H9 (cell line): ENCODE measurements around the gene DGCR2. TPM values are rescaled to one million over a fixed set of nuclear protein-coding genes. Genes with fewer than 3 reads are reported as not detected.

Experiments
- DNase-seq: peaks from one replicate; pipeline ENCODE4 v3.0.0-alpha.2; 2017
- H2AFZ ChIP-seq: one replicate; pipeline ENCODE4 v1.6.1; 2013; ENCODE audit warnings: mild to moderate bottlenecking, low read length, control low read depth, moderate library complexity
- H2AK5ac ChIP-seq: 2 replicates; pipeline ENCODE4 v1.6.1; 2013; ENCODE audit warnings: low read length, control low read depth, mixed read lengths; ENCODE audit not compliant: insufficient read length
- H2BK120ac ChIP-seq: one replicate; pipeline ENCODE4 v1.6.1; 2013; ENCODE audit warnings: low read depth, mild to moderate bottlenecking, low read length, control low read depth, inconsistent platforms; ENCODE audit not compliant: poor library complexity, severe bottlenecking
- H2BK12ac ChIP-seq: 2 replicates; pipeline ENCODE4 v1.6.1; 2013; ENCODE audit warnings: low read length, control low read depth, mixed read lengths, low read depth; ENCODE audit not compliant: insufficient read length
- H2BK15ac ChIP-seq: 2 replicates; pipeline ENCODE4 v1.6.1; 2013; ENCODE audit warnings: low read depth, low read length, control low read depth
- H2BK20ac ChIP-seq: one replicate; pipeline ENCODE4 v1.6.1; 2013; ENCODE audit warnings: low read depth, mild to moderate bottlenecking, low read length, control low read depth, inconsistent platforms; ENCODE audit not compliant: poor library complexity, severe bottlenecking
- H2BK5ac ChIP-seq: 2 replicates; pipeline ENCODE4 v1.6.1; 2013; ENCODE audit warnings: low read length, control low read depth, mixed read lengths; ENCODE audit not compliant: insufficient read length
- H3K14ac ChIP-seq: 2 replicates; pipeline ENCODE4 v1.6.1; 2013; ENCODE audit warnings: low read length, control low read depth; ENCODE audit not compliant: insufficient read depth
- H3K18ac ChIP-seq: 2 replicates; pipeline ENCODE4 v1.6.1; 2013; ENCODE audit warnings: low read depth, mild to moderate bottlenecking, mixed read lengths, low read length, control low read depth; ENCODE audit not compliant: insufficient read length
- H3K23ac ChIP-seq: 2 replicates; pipeline ENCODE4 v1.6.1; 2013; ENCODE audit warnings: low read length, control low read depth, mixed read lengths, low read depth; ENCODE audit not compliant: insufficient read length
- H3K23me2 ChIP-seq: 2 replicates; pipeline ENCODE4 v1.6.1; 2013; ENCODE audit warnings: low read depth, mild to moderate bottlenecking, mixed read lengths, low read length, control low read depth; ENCODE audit not compliant: insufficient read length, poor library complexity, severe bottlenecking
- H3K27ac ChIP-seq: 2 replicates; pipeline ENCODE4 v1.5.1; 2013; ENCODE audit warnings: low read length, control low read depth, mixed read lengths, low read depth; ENCODE audit not compliant: insufficient read length
- H3K27me3 ChIP-seq: 2 replicates; pipeline ENCODE4 v1.6.1; 2013; ENCODE audit warnings: low read length, control low read depth, inconsistent platforms; ENCODE audit not compliant: insufficient read depth
- H3K4ac ChIP-seq: 2 replicates; pipeline ENCODE4 v1.6.1; 2013; ENCODE audit warnings: low read depth, mild to moderate bottlenecking, control low read depth, inconsistent platforms, low read length, moderate library complexity
- H3K4me1 ChIP-seq: 2 replicates; pipeline ENCODE4 v1.6.1; 2013; ENCODE audit warnings: low read length, control low read depth, inconsistent platforms; ENCODE audit not compliant: insufficient read depth
- H3K4me2 ChIP-seq: 2 replicates; pipeline ENCODE4 v1.6.1; 2013; ENCODE audit warnings: low read length, control low read depth, mixed read lengths; ENCODE audit not compliant: insufficient read length, insufficient read depth
- H3K56ac ChIP-seq: 2 replicates; pipeline ENCODE4 v1.6.1; 2013; ENCODE audit warnings: low read depth, mild to moderate bottlenecking, mixed read lengths, low read length, control low read depth; ENCODE audit not compliant: insufficient read length
- H3K79me1 ChIP-seq: 2 replicates; pipeline ENCODE4 v1.6.1; 2013; ENCODE audit warnings: low read depth, mild to moderate bottlenecking, moderate library complexity, low read length, control low read depth, inconsistent platforms; ENCODE audit not compliant: insufficient read depth, poor library complexity, severe bottlenecking
- H3K79me2 ChIP-seq: 2 replicates; pipeline ENCODE4 v1.6.1; 2013; ENCODE audit warnings: low read length, control low read depth, inconsistent platforms; ENCODE audit not compliant: insufficient read depth
- H3K9ac ChIP-seq: 2 replicates; pipeline ENCODE4 v1.6.1; 2013; ENCODE audit warnings: low read length, control low read depth, mixed read lengths; ENCODE audit not compliant: insufficient read length; ENCODE audit errors: extremely low read depth
- H3K9me3 ChIP-seq: one replicate; pipeline ENCODE4 v1.6.1; 2013; ENCODE audit warnings: low read depth, low read length, inconsistent platforms; ENCODE audit not compliant: control insufficient read depth
- H3T11ph ChIP-seq: one replicate; pipeline ENCODE4 v1.6.1; 2013; ENCODE audit warnings: mild to moderate bottlenecking, low read length, control low read depth, inconsistent platforms
- H4K20me1 ChIP-seq: one replicate; pipeline ENCODE4 v1.6.1; 2013; ENCODE audit not compliant: control insufficient read depth, insufficient read length, insufficient read depth
- H4K5ac ChIP-seq: 2 replicates; pipeline ENCODE4 v1.6.1; 2013; ENCODE audit warnings: low read depth, mild to moderate bottlenecking, mixed read lengths, low read length, control low read depth; ENCODE audit not compliant: insufficient read length
- H4K8ac ChIP-seq: replicated peaks from 2 replicates; pipeline ENCODE4 v1.6.1; 2013; ENCODE audit warnings: low read length, control low read depth, mixed read lengths, low read depth; ENCODE audit not compliant: insufficient read length
- H4K91ac ChIP-seq: 2 replicates; pipeline ENCODE4 v1.6.1; 2013; ENCODE audit warnings: low read depth, mild to moderate bottlenecking, moderate library complexity, mixed read lengths, low read length, control low read depth; ENCODE audit not compliant: insufficient read length
- H3K27ac Mint-ChIP-seq, 3 experiments: 2 replicates in 2 of 3; 3 replicates in 1 of 3; pipeline ENCODE4 v1.8.0; 2020 to 2021; ENCODE audit warnings: mixed read lengths in 3 of 3, mild to moderate bottlenecking in 1 of 3, moderate library complexity in 1 of 3
- H3K27me3 Mint-ChIP-seq: 2 replicates; pipeline ENCODE4 v1.8.0; 2021; ENCODE audit warnings: low read depth, mild to moderate bottlenecking, moderate library complexity, mixed read lengths
- H3K36me3 Mint-ChIP-seq, 3 experiments: 2 replicates in 2 of 3; 3 replicates in 1 of 3; pipeline ENCODE4 v1.8.0; 2020 to 2021; ENCODE audit warnings: low read depth in 3 of 3, mixed read lengths in 3 of 3; ENCODE audit not compliant: insufficient read depth in 1 of 3
- H3K4me1 Mint-ChIP-seq, 2 experiments: 2 replicates each; pipeline ENCODE4 v1.8.0; 2020; ENCODE audit warnings: mixed read lengths in 2 of 2
- H3K4me3 Mint-ChIP-seq, 2 experiments: 2 replicates in 1 of 2; 3 replicates in 1 of 2; pipeline ENCODE4 v1.8.0; 2020 to 2021; ENCODE audit warnings: mild to moderate bottlenecking in 2 of 2, mixed read lengths in 2 of 2, moderate library complexity in 1 of 2
- H3K9me3 Mint-ChIP-seq, 2 experiments: 2 replicates in 1 of 2; 3 replicates in 1 of 2; pipeline ENCODE4 v1.8.0; 2020; ENCODE audit warnings: mild to moderate bottlenecking in 2 of 2, mixed read lengths in 2 of 2, moderate library complexity in 1 of 2
- WGBS: extraction: QIAGEN DNeasy Blood & Tissue Kit; methylation state at CpG from one replicate; pipeline ENCODE4 v1.1.7; 2013; ENCODE audit warnings: missing lambda C conversion rate, low lambda C conversion rate, mixed read lengths; ENCODE audit not compliant: insufficient read length; ENCODE audit errors: extremely low coverage; 5-methylcytosine and 5-hydroxymethylcytosine counted together
- total RNA-seq: library from RNA; stranded (reverse); gene quantifications from 2 replicates; pipeline ENCODE4 v1.2.1, GENCODE V29; 2021
- TF ChIP-seq, protein P1 (sequence below): fragments of 200-600 bp; sonication (generic); conservative IDR thresholded peaks from 3 replicates; pipeline ENCODE4 v1.8.0; 2021; ENCODE audit warnings: antibody characterized with exemption, mild to moderate bottlenecking

DGCR2 gene
- total RNA-seq, 1 experiment from 2014 or later: 47.2 TPM

GRCh38 chr22:19124377-19124776 is 2.2 kb upstream of the DGCR2 start:
- H3K4me3 Mint-ChIP-seq: 0 out of 5 replicates have a peak overlapping the region, but pooled peaks of 1 of the 2 experiments have one; percentile 32
- H3K9me3 Mint-ChIP-seq: no peaks in the 10 kb centered on the region; a peak in 3 of 5 replicates
- H3K27ac Mint-ChIP-seq: no peak overlapping the region
- Histone ChIP-seq H3T11ph (no peak overlapping the region), H2BK5ac (no peak overlapping the region), H3K79me1 (peaks cover 5% of the 10 kb centered on the region), H4K5ac (no peak overlapping the region), H2AK5ac (no peak overlapping the region), H2BK20ac (no peak overlapping the region), H3K27ac (no peak overlapping the region), H2BK120ac (no peak overlapping the region), H4K8ac (no peak overlapping the region), H3K79me2 (peaks cover 11% of the 10 kb centered on the region; the same call in 1 of the 2 replicates), H3K4me1 (peaks cover 3% of the 10 kb centered on the region; the same call in 1 of the 2 replicates), H3K18ac (no peak overlapping the region), H3K27me3 (no peaks in the 10 kb centered on the region), H3K23me2 (peaks cover 9% of the 10 kb centered on the region), H2BK12ac (no peak overlapping the region), H2BK15ac (no peak overlapping the region), H4K91ac (no peak overlapping the region), H2AFZ (no peak overlapping the region), H3K56ac (no peak overlapping the region), H3K4ac (no peak overlapping the region), H3K23ac (no peak overlapping the region), H4K20me1 (no peaks in the 10 kb centered on the region), H3K9ac (no peak overlapping the region), H3K14ac (no peak overlapping the region), H3K9me3 (no peaks in the 10 kb centered on the region), H3K4me2 (no peak overlapping the region)
- peaks cover 0 to 4% (median 3%) of the 10 kb centered on the region in 3 experiments; a peak in 3 of 7 replicates for H3K36me3 Mint-ChIP-seq
- H3K4me1 Mint-ChIP-seq: peaks cover 20 to 23% of the 10 kb centered on the region in 2 experiments
- DNase-seq: no peak
- TF ChIP-seq, protein P1, sequence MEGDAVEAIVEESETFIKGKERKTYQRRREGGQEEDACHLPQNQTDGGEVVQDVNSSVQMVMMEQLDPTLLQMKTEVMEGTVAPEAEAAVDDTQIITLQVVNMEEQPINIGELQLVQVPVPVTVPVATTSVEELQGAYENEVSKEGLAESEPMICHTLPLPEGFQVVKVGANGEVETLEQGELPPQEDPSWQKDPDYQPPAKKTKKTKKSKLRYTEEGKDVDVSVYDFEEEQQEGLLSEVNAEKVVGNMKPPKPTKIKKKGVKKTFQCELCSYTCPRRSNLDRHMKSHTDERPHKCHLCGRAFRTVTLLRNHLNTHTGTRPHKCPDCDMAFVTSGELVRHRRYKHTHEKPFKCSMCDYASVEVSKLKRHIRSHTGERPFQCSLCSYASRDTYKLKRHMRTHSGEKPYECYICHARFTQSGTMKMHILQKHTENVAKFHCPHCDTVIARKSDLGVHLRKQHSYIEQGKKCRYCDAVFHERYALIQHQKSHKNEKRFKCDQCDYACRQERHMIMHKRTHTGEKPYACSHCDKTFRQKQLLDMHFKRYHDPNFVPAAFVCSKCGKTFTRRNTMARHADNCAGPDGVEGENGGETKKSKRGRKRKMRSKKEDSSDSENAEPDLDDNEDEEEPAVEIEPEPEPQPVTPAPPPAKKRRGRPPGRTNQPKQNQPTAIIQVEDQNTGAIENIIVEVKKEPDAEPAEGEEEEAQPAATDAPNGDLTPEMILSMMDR: no peak
- no CpG with 5 or more reads among the region's 4 CpGs for WGBS
- peaks cover 18% of the 10 kb centered on the region for H3K27me3 Mint-ChIP-seq
